Vagina (tissue), 2 donors: ENCODE data around the gene PHACTR3. TPM values are rescaled to one million over a fixed set of nuclear protein-coding genes. Genes with fewer than 3 reads are reported as not detected.

ENCODE experiments used
- DNase-seq, 2 donors: peaks; one replicate each; pipeline ENCODE4 v3.0.0-alpha.2; 2017; ENCODE audit errors: extremely low spot score in 2 of 2
- H3K27ac ChIP-seq: fragments of 200-600 bp; sonication (generic); one replicate; pipeline ENCODE4 v1.5.1; 2019
- H3K27me3 ChIP-seq: fragments of 200-600 bp; sonication (generic); one replicate; pipeline ENCODE4 v1.5.1; 2019
- H3K36me3 ChIP-seq, 2 donors: fragments of 200-600 bp; sonication (generic); one replicate each; pipeline ENCODE4 v1.5.1; 2017 to 2019
- H3K4me1 ChIP-seq: fragments of 200-600 bp; sonication (generic); one replicate; pipeline ENCODE4 v1.5.1; 2019
- H3K4me3 ChIP-seq, 2 donors: fragments of 200-600 bp; sonication (generic); 1 replicate in 1 of 2; 2 replicates in 1 of 2; pipeline ENCODE4 v1.5.1; 2016 to 2019
- H3K9me3 ChIP-seq: fragments of 200-600 bp; sonication (generic); one replicate; pipeline ENCODE4 v1.5.1; 2019
- CTCF ChIP-seq, 3 experiments: fragments of 450-650 bp in 2 of 3; fragments of 200-600 bp in 1 of 3; sonication (generic) in 1 of 3; IDR thresholded peaks; one replicate each; pipeline ENCODE4 v1.5.1; 2017 to 2019; ENCODE audit warnings: antibody characterized with exemption in 3 of 3, mild to moderate bottlenecking in 2 of 3, moderate library complexity in 2 of 3
- POLR2A ChIP-seq, 2 donors: fragments of 450-650 bp; IDR thresholded peaks; one replicate each; pipeline ENCODE4 v1.6.1; 2017; ENCODE audit warnings: antibody characterized with exemption in 2 of 2, mild to moderate bottlenecking in 2 of 2, moderate library complexity in 2 of 2
- POLR2AphosphoS5 ChIP-seq, 2 donors: sonication (generic); formaldehyde crosslinking; IDR thresholded peaks; one replicate each; pipeline ENCODE4 v1.9.0; 2017; ENCODE audit warnings: antibody characterized with exemption in 2 of 2, mild to moderate bottlenecking in 2 of 2, low read depth in 1 of 2; ENCODE audit not compliant: insufficient read depth in 1 of 2
- intact Hi-C: fragments of 100-400 bp; cut with DNase I; formaldehyde crosslinking; loops from one replicate; pipeline ENCODE4 v1.15.1; 2023
- total RNA-seq: library from RNA; depleted of rRNA; stranded (reverse); fragments of >200 nt; gene quantifications from one replicate; pipeline ENCODE4 v1.2.3, GENCODE V29; 2016

The PHACTR3 gene
- total RNA-seq, 1 donor from 2014 or later: 8.3 TPM

GRCh38 chr20:59587570-59587969 lies 16.8 kb upstream of the PHACTR3 start:
- Histone ChIP-seq H3K4me1 (no peaks in the 10 kb centered on the region), H3K27ac (no peak overlapping the region), H3K27me3 (no peaks in the 10 kb centered on the region), H3K9me3 (no peaks in the 10 kb centered on the region), H3K4me3 (no peak overlapping the region), H3K36me3 (no peaks in the 10 kb centered on the region)
- intact Hi-C loops: no loop called here
- DNase-seq: no peak
- TF ChIP-seq CTCF (IDR thresholded peaks at IDR 0.05) (no peak), POLR2A (IDR thresholded peaks at IDR 0.05) (no peak), POLR2AphosphoS5 (IDR thresholded peaks at IDR 0.05; ENCODE audit: insufficient read depth in 1 of 2, low read depth in 1 of 2) (no peak)

- no peaks in the 10 kb centered on the region for H3K27me3 ChIP-seq
- no peak overlapping the region for H3K4me3 ChIP-seq
- no peaks in the 10 kb centered on the region for H3K9me3 ChIP-seq
- intact Hi-C loops: no loop called here
- no peaks in the 10 kb centered on the region for H3K4me1 ChIP-seq
- TF ChIP-seq CTCF (IDR thresholded peaks at IDR 0.05) (no peak), POLR2AphosphoS5 (IDR thresholded peaks at IDR 0.05; ENCODE audit: insufficient read depth in 1 of 2, low read depth in 1 of 2) (no peak), POLR2A (IDR thresholded peaks at IDR 0.05) (no peak)
- DNase-seq: no peak
- no peak overlapping the region for H3K27ac ChIP-seq
- H3K36me3 ChIP-seq: no peaks in the 10 kb centered on the region
Measured at GRCh38 chr20:59588236-59588855, 16.0 kb upstream of the PHACTR3 start.

- intact Hi-C loops: no loop called here
- H3K4me1 ChIP-seq: no peaks in the 10 kb centered on the region
- no peak for TF ChIP-seq CTCF (IDR thresholded peaks at IDR 0.05)
- no peak for TF ChIP-seq POLR2AphosphoS5 (IDR thresholded peaks at IDR 0.05; ENCODE audit: insufficient read depth in 1 of 2, low read depth in 1 of 2)
- no peak overlapping the region for H3K4me3 ChIP-seq
- H3K36me3 ChIP-seq: no peaks in the 10 kb centered on the region
- no peaks in the 10 kb centered on the region for H3K27me3 ChIP-seq
- DNase-seq: no peak
- no peak overlapping the region for H3K27ac ChIP-seq
- no peaks in the 10 kb centered on the region for H3K9me3 ChIP-seq
Measured at GRCh38 chr20:59589086-59589684, 15.2 kb upstream of the PHACTR3 start.

DNA sequence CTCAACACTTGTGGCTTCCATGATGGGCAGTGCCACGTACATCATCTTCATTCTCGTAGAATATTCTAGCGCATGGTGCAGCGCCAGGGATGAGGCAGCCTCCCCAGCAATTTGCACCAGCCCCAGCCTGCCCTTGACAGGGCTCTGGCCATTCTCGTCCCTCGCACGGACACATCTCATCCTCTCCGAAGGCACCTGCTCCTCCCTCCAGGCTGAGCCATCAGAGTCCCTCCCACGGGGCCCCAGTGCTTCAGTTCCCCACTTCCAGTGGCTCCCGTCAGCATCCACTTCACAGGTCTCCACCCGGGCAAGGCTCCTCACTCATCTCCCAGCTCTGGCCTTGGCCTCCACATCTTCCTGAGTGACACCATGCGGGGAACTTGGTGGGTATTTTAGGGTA lies 13.3 kb upstream of the PHACTR3 start:
- H3K4me1 ChIP-seq: no peaks in the 10 kb centered on the region
- intact Hi-C loops: no loop called here
- DNase-seq: no peak
- H3K36me3 ChIP-seq: no peaks in the 10 kb centered on the region
- TF ChIP-seq POLR2AphosphoS5 (IDR thresholded peaks at IDR 0.05; ENCODE audit: insufficient read depth in 1 of 2, low read depth in 1 of 2) (no peak), CTCF (IDR thresholded peaks at IDR 0.05) (no peak), POLR2A (IDR thresholded peaks at IDR 0.05) (no peak)
- no peaks in the 10 kb centered on the region for H3K9me3 ChIP-seq
- H3K27ac ChIP-seq: no peak overlapping the region
- no peaks in the 10 kb centered on the region for H3K27me3 ChIP-seq
- H3K4me3 ChIP-seq: no peak overlapping the region

DNA sequence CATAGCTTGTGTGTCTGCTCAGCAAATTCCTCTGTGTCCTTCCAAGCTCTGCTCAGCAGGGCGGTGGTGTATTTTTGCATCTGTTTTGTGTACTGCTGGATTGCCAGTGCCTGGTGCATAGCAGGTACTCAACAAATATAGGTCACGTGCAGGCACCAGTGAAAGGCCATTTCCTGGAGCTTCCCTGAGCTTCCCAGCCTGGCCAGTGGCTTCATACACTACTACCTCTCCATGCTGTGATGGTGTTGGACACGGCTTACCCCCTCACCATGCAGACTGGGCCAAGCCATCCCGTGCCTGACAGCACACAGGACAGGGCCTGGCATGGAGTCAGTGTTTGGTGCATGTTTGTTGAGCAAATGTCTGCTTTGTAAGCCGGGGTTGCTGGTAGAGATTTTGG lies 7.7 kb upstream of the PHACTR3 start:
- intact Hi-C loops: no loop called here
- DNase-seq: no peak
- Histone ChIP-seq H3K27me3 (no peaks in the 10 kb centered on the region), H3K4me1 (no peaks in the 10 kb centered on the region), H3K36me3 (no peaks in the 10 kb centered on the region), H3K27ac (no peak overlapping the region), H3K9me3 (no peaks in the 10 kb centered on the region), H3K4me3 (no peak overlapping the region)
- TF ChIP-seq POLR2AphosphoS5 (IDR thresholded peaks at IDR 0.05; ENCODE audit: insufficient read depth in 1 of 2, low read depth in 1 of 2): no peak
- TF ChIP-seq CTCF (IDR thresholded peaks at IDR 0.05): no peak
- no peak for TF ChIP-seq POLR2A (IDR thresholded peaks at IDR 0.05)
